ENCODE data around the gene B4GAT1.
"Not testable (repeated sequence)": the region's sequence is repeated elsewhere in the genome, so short reads cannot be mapped to it uniquely, and the experiment has no call there.

B4GAT1 gene

DNA sequence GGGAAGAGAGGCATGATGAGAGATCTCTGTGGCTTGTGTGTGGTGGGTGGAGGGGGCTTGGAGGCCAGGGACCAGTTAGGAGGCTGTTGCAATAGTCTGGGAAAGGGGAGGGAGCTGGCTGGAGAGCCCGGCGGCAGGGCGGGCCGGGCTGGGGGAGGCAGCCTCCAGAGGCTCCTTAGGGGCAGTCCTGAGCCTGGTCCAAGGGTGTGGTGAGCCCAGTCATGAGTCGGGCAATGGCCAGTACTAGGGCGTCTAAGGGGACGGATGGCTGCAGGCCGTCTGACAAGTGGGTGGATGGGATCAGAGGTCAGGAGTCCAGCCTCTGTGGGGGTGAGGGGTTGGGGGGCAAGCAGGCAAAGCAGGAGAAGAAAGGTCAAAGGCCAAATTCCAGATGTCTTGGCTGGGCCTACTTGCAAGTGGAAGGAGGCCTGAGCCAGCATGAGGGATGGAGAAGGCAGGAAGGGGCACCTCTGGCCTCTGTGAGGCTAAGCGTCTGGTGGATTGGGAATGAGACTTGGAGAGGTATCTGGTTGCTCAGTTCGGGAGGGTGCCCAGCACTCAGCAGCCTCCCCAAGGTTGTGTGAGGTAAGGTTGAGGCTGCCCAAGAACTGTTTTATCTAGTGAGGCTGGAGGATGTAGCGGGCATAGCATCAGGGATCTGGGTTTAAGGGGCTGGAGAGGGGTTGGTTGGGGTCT lies 24.5 kb downstream of the B4GAT1 start:
- no peak for DNase-seq (ENCODE audit: low read depth in 3 of 3)

DNA sequence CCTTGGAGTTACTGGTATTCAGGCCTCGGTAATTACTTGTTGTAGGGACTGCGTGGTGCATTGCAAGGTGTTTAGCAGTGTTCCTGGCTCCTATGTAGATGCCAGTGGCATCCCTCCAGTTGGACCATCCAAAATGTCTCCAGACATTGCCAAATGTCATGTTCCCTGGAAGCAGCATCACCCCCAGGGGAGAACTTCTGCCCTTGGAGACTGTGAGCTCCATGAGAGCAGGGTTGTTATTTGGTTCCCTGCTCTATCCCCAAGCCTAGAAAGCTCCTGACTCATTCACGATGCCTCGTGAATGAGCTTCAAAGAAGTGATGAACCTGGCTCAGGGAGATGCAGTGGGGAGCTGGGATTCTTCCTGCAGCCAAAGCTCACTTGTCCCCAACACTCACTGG lies 25.8 kb downstream of the B4GAT1 start:
- no peak for DNase-seq (ENCODE audit: low read depth in 3 of 3)

DNA sequence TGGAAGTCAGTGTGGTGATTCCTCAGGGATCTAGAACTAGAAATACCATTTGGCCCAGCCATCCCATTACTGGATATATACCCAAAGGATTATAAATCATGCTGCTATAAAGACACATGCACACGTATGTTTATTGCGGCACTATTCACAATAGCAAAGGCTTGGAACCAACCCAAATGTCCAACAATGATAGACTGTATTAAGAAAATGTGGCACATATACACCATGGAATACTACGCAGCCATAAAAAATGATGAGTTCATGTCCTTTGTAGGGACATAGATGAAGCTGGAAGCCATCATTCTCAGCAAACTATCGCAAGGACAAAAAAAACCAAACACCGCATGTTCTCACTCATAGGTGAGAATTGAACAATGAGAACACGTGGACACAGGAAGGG lies 26.7 kb downstream of the B4GAT1 start:
- not testable (repeated sequence) for DNase-seq (ENCODE audit: low read depth in 3 of 3)

DNA sequence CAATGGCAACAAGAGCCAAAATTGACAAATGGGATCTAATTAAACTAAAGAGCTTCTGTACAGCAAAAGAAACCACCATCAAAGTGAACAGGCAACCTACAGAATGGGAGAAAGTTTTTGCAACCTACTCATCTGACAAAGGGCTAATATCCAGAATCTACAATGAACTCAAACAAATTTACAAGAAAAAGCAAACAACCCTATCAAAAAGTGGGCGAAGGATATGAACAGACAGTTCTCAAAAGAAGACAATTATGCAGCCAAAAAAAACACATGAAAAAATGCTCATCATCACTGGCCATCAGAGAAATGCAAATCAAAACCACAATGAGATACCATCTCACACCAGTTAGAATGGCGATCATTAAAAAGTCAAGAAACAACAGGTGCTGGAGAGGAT lies 27.1 kb downstream of the B4GAT1 start:
- not testable (repeated sequence) for DNase-seq (ENCODE audit: low read depth in 3 of 3)

DNA sequence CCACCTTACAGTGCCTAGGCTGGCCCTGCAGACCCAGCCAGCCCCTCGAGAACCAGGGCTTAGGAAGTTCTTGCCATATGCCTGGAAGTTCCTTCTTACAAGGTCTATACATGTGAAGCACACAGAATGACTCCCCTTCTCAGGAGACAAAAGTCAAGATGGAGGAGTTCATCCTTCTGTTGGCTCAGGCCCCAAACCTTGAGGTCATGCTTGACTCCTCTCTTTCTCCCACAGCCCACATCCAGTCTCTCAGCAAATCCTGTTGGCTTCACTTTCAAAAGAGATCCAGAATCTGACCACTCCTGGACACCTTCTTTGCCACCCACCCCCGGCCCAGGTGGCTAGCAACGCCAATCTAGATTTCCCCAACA lies 28.8 kb downstream of the B4GAT1 start:
- DNase-seq (ENCODE audit: low read depth in 3 of 3) = no peak

DNA sequence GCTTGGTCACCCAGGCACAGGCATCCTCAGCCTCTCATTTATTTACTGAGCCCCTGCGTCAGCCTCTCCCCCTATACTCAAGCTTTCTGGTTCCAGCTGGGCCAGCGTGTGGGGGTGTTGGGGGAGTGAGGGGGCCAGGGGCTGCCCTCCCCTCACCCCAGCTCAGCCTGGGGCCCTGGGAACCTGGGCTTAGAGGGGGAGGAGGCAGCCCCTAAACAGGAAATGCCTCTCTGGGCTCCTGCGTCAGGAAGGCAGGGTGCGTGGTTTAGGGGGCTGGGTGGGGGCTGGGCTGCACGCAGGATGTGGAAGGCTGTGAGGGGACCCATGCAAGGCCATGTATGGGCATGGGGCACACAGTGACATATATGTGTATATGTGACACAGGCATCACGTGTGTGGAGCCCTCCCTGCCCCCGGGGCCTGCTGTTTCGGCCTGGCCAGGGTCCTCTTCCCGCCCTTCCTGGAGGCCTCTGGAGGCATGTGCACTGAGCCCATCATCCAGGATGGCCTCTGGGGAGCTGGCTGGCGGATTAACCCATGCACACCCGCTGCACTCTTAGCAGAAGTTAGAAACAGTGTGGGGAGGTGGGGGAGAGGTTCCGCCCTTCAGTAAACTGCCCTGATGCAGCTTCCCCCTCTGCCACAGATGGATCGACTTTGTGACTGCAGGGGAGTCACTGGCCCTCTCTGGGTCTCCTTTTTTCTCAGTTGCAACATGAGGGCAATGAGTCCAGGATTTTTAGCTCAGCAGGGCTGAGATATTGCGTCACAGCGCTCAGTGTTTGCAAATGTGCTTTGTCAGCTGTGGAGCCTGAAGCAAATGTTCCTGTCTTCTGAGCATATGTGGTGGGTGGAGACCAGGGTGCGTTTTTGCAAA lies 29.5 kb downstream of the B4GAT1 start:
- no peak for DNase-seq (ENCODE audit: low read depth in 3 of 3)

DNA sequence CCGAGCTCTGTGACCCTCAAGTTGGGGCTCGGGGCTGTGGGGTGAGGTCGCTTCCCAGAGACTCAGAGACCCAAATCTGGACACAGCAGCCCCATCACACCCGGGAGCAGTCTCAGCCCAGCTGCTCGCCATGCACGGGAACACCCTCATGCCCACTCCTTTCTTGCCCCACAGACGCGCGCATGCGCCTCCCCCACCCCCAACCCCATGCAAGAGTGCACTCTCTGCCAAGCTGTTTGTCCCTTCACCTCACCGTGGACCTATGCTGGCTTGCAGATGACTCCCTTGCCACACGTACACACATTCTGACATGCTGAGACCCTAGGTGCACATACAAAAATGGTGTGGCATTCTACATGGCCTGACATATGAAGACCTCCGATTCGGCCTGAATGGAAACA lies 30.1 kb downstream of the B4GAT1 start:
- DNase-seq (ENCODE audit: low read depth in 3 of 3) = peak in 1 of 3 experiments; percentile 33

DNA sequence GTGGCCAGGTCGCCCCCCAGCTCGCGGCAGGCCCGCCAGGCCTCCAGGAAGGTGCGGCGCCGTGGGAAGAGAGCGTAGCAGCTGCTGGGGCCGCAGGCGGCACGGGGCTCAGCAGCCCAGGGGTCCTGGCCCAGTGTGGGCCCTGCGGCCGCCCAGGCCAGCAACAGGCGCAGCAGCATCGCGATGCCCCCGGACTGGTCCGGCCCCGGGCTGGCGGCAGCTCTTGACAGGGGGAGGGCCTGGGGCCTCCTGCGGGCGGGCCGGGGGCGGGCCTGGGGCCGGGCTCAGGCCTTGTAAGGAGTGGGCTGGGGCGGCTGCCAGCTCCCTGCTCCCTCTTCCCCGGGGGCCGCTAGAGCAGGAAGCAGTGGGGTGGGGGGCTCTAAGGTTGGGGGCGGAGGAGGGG lies 30.6 kb downstream of the B4GAT1 start, which contains the start of gene CD248:
TSS of gene CD248 (minus strand) at position 196 of the 403 bp plus-strand sequence. CDS start at position 179, 17 bp downstream.
- no peak for DNase-seq (ENCODE audit: low read depth in 3 of 3)

DNA sequence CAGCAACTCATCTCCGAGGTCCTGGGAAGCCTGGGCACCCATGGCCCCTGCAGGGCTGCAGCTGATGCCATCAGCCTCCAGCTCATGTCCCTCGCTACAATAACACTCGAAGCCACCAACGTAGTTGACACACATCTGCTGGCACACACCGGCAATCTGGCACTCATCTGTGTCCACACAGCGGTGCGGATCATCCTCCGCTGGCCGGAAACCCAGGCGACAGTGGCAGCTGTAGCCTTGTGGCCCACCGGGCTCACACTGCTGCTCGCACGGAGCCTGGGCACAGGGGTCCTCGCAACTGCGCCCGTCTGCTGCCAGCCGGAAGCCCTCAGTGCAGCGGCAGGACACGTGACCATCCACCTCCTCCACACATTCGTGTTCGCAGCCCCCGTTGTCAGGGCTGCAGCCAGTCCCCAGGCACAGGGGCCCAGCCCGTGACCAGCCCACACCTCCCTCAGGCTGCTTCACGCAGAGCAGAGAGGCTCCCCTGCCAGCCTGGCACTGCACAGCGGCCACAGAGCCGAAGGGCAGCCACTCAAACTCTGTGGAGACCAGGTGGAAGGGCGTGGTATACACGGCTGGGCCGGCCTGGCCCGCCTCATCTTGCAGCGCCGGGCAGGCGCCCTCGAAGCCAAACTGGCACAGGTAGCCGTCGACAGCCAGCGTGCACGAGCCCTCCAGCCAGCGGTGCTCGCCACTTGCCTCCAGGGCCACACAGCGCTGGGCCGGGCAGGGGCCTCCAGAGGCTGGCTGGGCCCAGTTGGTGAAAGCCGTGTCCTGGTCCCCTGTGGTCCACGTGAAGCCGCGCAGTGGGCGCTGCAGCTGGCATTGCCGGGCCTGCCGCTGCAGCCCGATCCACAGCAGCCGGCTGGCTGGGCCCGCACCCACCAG lies 31.3 kb downstream of the B4GAT1 start:
- no peak for DNase-seq (ENCODE audit: low read depth in 3 of 3)

DNA sequence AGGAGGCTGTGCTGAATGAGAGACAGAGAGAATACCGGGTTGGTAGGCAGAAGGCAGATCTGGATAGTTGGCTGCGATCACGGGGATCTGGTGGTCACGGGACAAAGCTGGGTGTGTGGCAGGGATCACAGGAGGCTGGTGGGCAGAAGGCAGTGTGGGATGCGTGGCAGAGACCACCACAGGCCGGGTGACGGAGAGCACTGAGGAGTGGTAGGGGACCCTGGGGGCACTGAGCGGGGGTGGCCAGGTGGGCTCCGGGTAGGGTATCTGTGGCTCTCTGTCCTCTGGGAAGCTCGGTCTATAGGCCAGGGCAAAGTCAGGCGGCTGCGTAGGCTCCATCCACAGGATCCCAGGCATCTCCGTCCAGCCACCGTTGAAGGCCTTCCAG lies 31.9 kb downstream of the B4GAT1 start:
- DNase-seq (ENCODE audit: low read depth in 3 of 3) = no peak

DNA sequence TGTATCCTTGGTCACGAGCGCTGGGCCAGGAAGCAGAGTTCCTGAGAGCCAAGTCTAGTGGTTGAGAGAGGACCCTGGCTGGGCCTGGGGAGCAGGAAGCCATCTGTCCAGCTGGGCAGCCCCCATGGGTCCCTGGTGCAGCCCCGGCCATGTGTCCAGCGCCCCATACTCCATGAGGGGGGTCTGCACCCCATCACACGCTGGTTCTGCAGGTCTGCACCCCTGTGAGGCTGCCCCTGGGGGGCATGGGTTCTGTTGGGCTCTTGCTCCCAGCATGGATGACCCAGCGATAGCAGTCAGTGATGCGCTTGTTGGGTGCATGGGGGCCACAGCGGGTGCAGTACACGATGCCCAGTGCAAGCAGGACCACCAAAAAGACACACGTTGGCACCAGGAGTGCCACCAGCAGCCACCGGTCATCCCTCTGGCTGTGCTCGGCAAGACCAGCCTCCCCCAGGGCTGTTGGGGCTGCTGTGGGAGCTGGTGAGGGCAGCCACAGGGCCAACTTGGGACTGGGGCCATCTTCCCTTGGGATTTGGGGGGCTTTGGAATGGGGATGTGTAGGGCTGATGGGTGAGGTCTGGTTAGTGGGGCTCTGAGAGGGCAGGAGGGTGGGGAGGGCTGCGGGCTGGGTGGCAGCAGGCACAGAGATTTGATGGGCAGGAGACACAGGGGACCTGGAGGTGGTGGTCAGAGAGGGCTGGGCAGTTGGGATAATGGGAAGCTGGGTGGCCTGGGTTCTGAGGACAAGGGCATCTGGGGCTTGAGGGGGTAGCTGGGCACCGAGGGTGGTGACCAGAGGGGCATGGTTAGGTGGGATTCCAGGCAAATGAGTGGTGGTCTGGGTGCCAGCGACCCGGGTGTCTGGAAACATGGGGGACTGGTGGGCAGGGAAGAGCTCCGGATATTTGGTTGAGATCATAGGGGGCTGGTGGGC lies 32.6 kb downstream of the B4GAT1 start:
- no peak for DNase-seq (ENCODE audit: low read depth in 3 of 3)

DNA sequence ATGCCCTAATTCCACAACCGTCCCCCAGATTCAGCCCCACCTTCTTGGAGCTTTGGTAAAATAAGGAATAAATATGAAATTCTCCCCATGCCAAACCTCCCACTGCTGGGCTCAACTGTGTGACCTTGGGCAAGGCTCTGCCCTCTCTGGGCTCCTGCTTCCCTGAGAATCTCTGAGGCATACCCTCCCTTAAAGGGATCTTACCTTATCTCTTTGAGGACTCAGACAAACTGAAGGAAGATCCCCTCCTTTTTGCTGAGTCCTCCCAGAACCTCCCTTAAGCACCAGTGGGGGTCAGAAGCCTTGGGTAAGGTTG lies 33.3 kb downstream of the B4GAT1 start:
- no peak for DNase-seq (ENCODE audit: low read depth in 3 of 3)

DNA sequence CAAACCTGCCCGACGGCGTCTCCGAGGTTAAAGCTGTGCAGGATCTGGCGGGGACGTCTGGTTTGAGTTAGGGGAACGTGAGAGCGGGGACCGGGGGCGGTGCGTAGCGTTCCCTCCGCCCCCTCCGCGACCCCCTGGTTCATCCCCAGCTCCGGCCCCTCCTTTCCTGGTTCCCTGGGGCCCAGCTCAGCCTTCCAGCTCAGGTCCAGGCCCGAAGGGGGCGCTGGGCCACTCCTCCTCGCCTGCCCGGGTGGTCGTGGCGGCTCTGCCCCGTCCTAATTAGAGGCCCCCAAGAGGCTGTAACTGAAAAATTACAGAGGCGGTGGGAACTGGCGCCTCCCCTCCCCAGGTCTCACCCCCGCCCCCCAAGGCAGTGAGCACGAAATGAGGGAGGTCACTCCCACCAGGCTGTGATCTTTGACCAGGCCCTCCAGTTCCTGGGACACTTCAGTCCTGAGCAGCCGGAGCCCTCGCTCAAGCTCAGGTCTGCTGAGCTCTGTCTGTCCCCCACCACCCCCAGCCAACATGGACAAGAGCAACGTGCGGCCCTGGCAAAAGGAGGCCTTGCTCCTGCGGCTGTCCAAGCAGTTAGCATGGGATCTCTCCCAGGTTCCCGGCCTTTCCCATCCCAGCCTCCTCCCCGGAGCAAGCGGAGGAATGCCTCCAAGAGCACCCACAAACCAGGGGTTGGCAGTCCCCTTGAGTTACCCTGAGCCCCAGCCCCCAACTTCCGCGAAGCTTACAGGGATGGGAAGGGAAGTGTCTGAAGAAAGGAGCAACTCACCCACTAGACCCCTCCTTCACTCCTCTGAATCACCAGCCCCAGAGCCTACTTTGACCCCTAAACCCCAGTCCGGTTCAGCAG lies 33.9 kb downstream of the B4GAT1 start:
- DNase-seq (ENCODE audit: low read depth in 3 of 3) = no peak

DNA sequence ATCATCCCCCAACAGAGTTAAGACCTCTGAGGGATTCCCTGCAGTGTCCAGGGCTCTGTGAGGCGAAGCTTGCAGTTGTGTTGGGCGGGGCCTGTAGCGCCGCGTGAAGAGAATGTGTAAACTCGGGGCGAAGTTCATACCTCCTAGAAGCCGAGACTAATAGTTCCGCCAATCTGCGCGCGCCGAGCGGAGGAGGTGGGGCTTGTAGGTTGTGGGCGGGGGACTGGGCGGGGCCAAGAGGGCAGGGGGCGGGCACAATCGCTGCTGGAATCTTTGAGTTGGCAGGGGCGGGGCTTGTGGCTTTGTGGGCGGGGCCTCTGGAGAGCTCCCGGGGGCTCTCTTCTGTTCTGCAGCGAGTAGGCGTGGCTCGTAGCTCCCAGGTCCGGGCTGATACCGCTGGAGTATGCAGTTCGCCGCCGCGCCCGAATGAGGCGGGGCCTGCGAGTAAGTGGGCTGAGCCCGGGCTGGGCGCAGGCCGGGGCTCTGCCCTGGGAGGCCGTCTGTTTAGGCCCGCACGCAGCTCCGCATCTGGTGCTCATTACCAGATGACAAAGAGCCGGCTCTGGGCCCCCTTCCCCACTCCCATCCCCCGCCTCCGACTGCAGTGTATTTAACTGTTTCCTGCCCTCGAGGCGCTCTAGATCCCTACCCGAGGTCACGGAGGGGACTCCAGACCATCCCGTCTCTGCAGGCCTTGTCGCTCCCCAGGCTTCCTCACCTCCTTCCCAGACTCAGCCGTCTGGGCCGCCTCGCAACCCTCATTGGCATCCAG lies 34.7 kb downstream of the B4GAT1 start:
- DNase-seq (ENCODE audit: low read depth in 3 of 3) = peak; percentile 91 to 93 (median 91)

DNA sequence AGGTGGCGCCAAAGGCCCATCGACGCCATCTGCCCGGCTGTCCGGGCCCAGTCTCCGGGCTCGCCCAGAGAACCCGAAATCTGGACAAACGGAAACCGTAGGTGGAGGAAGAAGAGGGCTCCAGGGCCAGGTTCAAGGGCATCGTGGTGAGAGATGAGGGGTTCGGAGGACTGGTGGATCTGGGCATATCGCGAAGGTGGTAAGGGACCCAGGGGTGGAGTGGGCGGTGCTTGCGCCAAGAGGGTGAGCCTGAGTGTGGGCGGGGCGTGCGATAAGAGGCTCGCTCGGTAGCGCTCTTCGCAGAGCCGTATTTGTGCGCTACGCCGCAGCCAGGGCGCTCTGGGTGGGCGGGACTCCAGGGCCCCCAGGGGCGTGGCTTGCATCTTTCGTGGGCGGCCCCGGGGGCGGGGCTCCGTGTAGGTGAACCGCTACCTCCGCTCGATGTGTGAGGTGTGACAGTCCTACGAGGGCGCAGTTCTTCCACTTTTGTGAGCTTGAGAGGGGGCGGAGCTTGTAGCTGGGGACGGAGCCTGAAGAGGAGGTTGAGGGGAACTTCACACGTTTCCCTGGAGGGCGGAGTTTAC lies 35.4 kb downstream of the B4GAT1 start:
- DNase-seq (ENCODE audit: low read depth in 3 of 3) = peak; percentile 80 to 94 (median 94)

DNA sequence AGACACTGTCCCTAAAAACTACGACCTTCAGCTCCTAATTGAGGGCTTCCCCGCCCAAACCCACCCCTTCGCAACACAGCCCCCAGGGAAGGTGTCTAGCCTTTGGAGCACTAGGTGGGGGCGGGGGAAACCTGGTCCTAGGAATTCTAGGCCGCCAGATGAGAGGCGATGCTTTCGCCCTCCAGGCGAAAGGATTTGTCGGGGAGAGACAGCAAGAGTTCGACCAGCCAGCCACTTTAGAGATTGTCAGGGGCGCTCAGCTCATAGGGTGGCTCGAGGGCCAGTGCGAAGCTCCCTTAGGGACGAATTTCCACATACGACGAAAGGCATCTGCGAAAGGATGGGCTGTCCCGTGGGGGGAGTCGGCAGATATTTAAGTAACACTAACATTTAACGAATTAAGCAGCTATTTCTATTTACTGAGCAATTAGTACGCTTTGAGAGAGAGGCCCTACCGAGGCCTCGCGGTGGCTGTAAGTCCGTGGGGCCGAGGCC lies 35.9 kb downstream of the B4GAT1 start:
- DNase-seq (ENCODE audit: low read depth in 3 of 3) = no peak

DNA sequence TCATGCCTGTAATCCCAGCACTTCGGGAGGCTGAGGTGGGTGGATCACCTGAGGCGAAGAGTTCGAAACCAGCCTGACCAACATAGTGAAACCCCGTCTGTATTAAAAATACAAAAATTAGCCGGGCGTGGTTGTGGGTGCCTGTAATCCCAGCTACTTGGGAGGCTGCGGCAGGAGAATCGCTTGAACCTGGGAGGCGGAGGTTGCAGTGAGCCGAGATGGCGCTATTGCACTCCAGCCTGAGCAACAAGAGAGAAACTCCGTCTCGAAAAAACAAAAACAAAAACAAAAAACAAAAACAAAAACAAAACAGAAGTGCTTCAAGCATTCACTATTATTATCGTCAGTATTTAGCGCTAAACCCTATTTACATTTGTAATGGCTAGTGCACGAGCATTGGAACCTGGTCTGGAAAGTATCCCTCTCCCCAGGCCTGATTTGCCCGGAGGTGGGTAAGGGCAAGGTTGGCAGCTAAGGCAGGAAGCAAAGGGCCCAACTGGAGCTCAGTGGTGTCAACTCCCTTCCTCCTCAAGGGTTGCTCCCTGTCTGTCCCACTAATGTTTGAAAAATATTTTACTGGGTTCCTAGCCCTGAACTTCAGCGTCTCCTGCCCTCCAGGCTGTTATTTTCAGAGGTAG lies 36.5 kb downstream of the B4GAT1 start:
- DNase-seq (ENCODE audit: low read depth in 3 of 3) = not testable (repeated sequence)

DNA sequence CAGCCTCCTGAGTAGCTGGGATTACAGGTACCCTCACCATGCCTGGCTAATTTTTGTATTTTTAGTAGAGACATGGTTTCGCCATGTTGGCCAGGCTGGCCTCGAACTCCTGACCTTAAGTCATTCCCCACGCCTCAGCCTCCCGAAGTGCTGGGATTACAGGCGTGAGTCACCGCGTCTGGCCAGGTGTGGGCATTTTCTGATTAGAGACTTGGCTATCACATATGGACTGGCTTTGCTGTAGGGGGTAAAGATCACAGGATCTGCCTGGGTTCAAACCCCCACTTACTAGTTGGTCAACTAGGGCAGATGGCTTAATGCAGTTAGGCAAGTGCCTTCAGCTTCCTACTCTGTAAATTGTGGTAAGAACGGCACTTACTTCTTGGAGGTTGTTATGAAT lies 37.1 kb downstream of the B4GAT1 start:
- DNase-seq (ENCODE audit: low read depth in 3 of 3) = no peak

Measured in stimulated activated CD4-positive, alpha-beta T cell treated with anti-CD3 and anti-CD28 coated beads, TNF-alpha, amount 100 ng/mL, for 24 hours (primary cell).